SK-N-SH treated with all-trans-retinoic acid at 6 μM for 48 hours (cell line): Measurements from ENCODE around the gene ELAVL1.

Experiments
- ATAC-seq: fragments of 200-7000 bp; cut with Tn5 transposase; 3 replicates; pipeline ENCODE4 v1.9.1; 2020; ENCODE audit warnings: mild to moderate bottlenecking, moderate library complexity
- ARNTL ChIP-seq: fragments of 450-650 bp; formaldehyde crosslinking; IDR thresholded peaks from 2 replicates; pipeline ENCODE4 v1.5.0; 2020; ENCODE audit warnings: low read depth, mild to moderate bottlenecking, moderate library complexity, borderline replicate concordance
- BACH2 ChIP-seq: fragments of 250-450 bp; sonication (Bioruptor Pico); IDR thresholded peaks from 2 replicates; pipeline ENCODE4 v1.9.0; 2021; ENCODE audit warnings: mild to moderate bottlenecking, borderline replicate concordance
- CREB5 ChIP-seq: fragments of 250-450 bp; sonication (Bioruptor Pico); IDR thresholded peaks from 2 replicates; pipeline ENCODE4 v1.5.1; 2020; ENCODE audit warnings: low read depth, mild to moderate bottlenecking, moderate library complexity
- CSDC2 ChIP-seq: fragments of 250-450 bp; sonication (Bioruptor Pico); IDR thresholded peaks from 2 replicates; pipeline ENCODE4 v1.5.0; 2020; ENCODE audit warnings: mild to moderate bottlenecking, moderate library complexity
- CSRNP3 ChIP-seq: fragments of 250-450 bp; sonication (Bioruptor Pico); IDR thresholded peaks from 2 replicates; pipeline ENCODE4 v1.5.1; 2021; ENCODE audit warnings: mild to moderate bottlenecking, moderate library complexity
- GLIS3 ChIP-seq: fragments of 250-450 bp; sonication (Bioruptor Pico); IDR thresholded peaks from 2 replicates; pipeline ENCODE4 v1.5.0; 2020; ENCODE audit warnings: mild to moderate bottlenecking, moderate library complexity
- ISL1 ChIP-seq: fragments of 250-450 bp; sonication (Bioruptor Pico); IDR thresholded peaks from 2 replicates; pipeline ENCODE4 v2.1.2; 2022; ENCODE audit warnings: mild to moderate bottlenecking, moderate library complexity
- POU6F1 ChIP-seq: fragments of 250-450 bp; sonication (Bioruptor Pico); IDR thresholded peaks from 2 replicates; pipeline ENCODE4 v1.8.0; 2021; ENCODE audit warnings: low read depth, mild to moderate bottlenecking, moderate library complexity, borderline replicate concordance
- PPARA ChIP-seq: fragments of 250-450 bp; sonication (Bioruptor Pico); IDR thresholded peaks from 2 replicates; pipeline ENCODE4 v1.5.0; 2020; ENCODE audit warnings: mild to moderate bottlenecking, borderline replicate concordance
- RARB ChIP-seq: fragments of 250-450 bp; sonication (Bioruptor Pico); IDR thresholded peaks from 2 replicates; pipeline ENCODE4 v1.8.0; 2021; ENCODE audit warnings: mild to moderate bottlenecking, moderate library complexity
- SNAI2 ChIP-seq: fragments of 250-450 bp; sonication (Bioruptor Pico); IDR thresholded peaks from 2 replicates; pipeline ENCODE4 v1.5.0; 2020; ENCODE audit warnings: mild to moderate bottlenecking, moderate library complexity
- TCF4 ChIP-seq: fragments of 250-450 bp; sonication (Bioruptor Pico); IDR thresholded peaks from 2 replicates; pipeline ENCODE4 v1.8.0; 2021; ENCODE audit warnings: mild to moderate bottlenecking, moderate library complexity, borderline replicate concordance
- TOX ChIP-seq: fragments of 250-450 bp; sonication (Bioruptor Pico); IDR thresholded peaks from 2 replicates; pipeline ENCODE4 v1.8.0; 2021; ENCODE audit warnings: mild to moderate bottlenecking, moderate library complexity, borderline replicate concordance
- TSHZ2 ChIP-seq: fragments of 250-450 bp; sonication (Bioruptor Pico); IDR thresholded peaks from 2 replicates; pipeline ENCODE4 v1.5.0; 2020; ENCODE audit warnings: mild to moderate bottlenecking, moderate library complexity
- ZC3H10 ChIP-seq: fragments of 250-450 bp; sonication (Bioruptor Pico); IDR thresholded peaks from 2 replicates; pipeline ENCODE4 v1.5.1; 2021; ENCODE audit warnings: mild to moderate bottlenecking, moderate library complexity
- ZFP3 ChIP-seq: fragments of 250-450 bp; sonication (Bioruptor Pico); IDR thresholded peaks from 2 replicates; pipeline ENCODE4 v1.5.0; 2020; ENCODE audit warnings: mild to moderate bottlenecking, moderate library complexity
- ZNF565 ChIP-seq: fragments of 450-650 bp; formaldehyde crosslinking; conservative IDR thresholded peaks from 2 replicates; pipeline ENCODE4 v1.5.0; 2020; ENCODE audit warnings: low read depth, mild to moderate bottlenecking, moderate library complexity
- ZNF70 ChIP-seq: fragments of 450-650 bp; formaldehyde crosslinking; IDR thresholded peaks from 2 replicates; pipeline ENCODE4 v1.5.0; 2020; ENCODE audit warnings: mild to moderate bottlenecking, moderate library complexity
- ZNF8 ChIP-seq: fragments of 450-650 bp; formaldehyde crosslinking; IDR thresholded peaks from 2 replicates; pipeline ENCODE4 v1.5.0; 2020; ENCODE audit warnings: mild to moderate bottlenecking, moderate library complexity

The ELAVL1 gene

GRCh38 chr19:7975037-7975436 is 30.4 kb downstream of the ELAVL1 start:
- TF ChIP-seq CREB5 (CRISPR knock-in tag) = no peak
- TF ChIP-seq ZC3H10 = no peak
- no peak for TF ChIP-seq ZNF8 (CRISPR knock-in tag)
- TF ChIP-seq RARB (CRISPR knock-in tag) = no peak
- TF ChIP-seq CSRNP3 (CRISPR knock-in tag) = no peak
- TF ChIP-seq TOX (CRISPR knock-in tag) = no peak
- TF ChIP-seq SNAI2 (CRISPR knock-in tag) = no peak
- TF ChIP-seq ZNF70 (CRISPR knock-in tag) = no peak
- no peak for TF ChIP-seq PPARA (CRISPR knock-in tag)
- no peak for TF ChIP-seq ISL1 (CRISPR knock-in tag)
- no peak for TF ChIP-seq ZNF565 (CRISPR knock-in tag)
- no peak for TF ChIP-seq GLIS3 (CRISPR knock-in tag)
- no peak for TF ChIP-seq TSHZ2 (CRISPR knock-in tag)
- TF ChIP-seq ARNTL (CRISPR knock-in tag) = no peak
- TF ChIP-seq, all 23 proteins: peak for 0
- ATAC-seq = no peak

GRCh38 chr19:7973883-7974282 is 31.6 kb downstream of the ELAVL1 start:
- ATAC-seq = no peak
- TF ChIP-seq POU6F1 (CRISPR knock-in tag) (no peak), ZC3H10 (no peak), TCF4 (no peak), CREB5 (CRISPR knock-in tag) (no peak), SNAI2 (CRISPR knock-in tag) (no peak), BACH2 (CRISPR knock-in tag) (no peak), ZFP3 (CRISPR knock-in tag) (no peak), CSDC2 (no peak), RARB (CRISPR knock-in tag) (no peak), GLIS3 (CRISPR knock-in tag) (no peak)

GRCh38 chr19:7971553-7972520 is 33.6 kb downstream of the ELAVL1 start:
- TF ChIP-seq POU6F1 (CRISPR knock-in tag) = no peak
- peak; percentile 9; the same call in 2 of the 3 replicates for ATAC-seq
